GM23338 (cell line): Measurements from ENCODE around the gene CHST4. TPM values are rescaled to one million over a fixed set of nuclear protein-coding genes. Genes with fewer than 3 reads are reported as not detected.

ENCODE experiments used
- ATAC-seq: fragments of 200-7000 bp; cut with Tn5 transposase; 3 replicates; pipeline ENCODE4 v1.9.1; 2020
- DNase-seq: peaks from one replicate; pipeline ENCODE4 v3.0.0-alpha.2; 2015; ENCODE audit warnings: low spot score
- H2AFZ ChIP-seq: fragments of 200-600 bp; sonication (generic); 2 replicates; pipeline ENCODE4 v1.8.0; 2016; ENCODE audit warnings: antibody characterized with exemption, mild to moderate bottlenecking, moderate library complexity
- H3F3A ChIP-seq: fragments of 200-600 bp; sonication (generic); replicated peaks from 2 replicates; pipeline ENCODE4 v1.8.0; 2017; ENCODE audit warnings: antibody characterized with exemption, mixed run types, low read depth
- H3K27ac ChIP-seq: fragments of 200-600 bp; sonication (generic); 2 replicates; pipeline ENCODE4 v1.6.1; 2016; ENCODE audit warnings: low read depth
- H3K27me3 ChIP-seq: fragments of 200-600 bp; sonication (generic); 2 replicates; pipeline ENCODE4 v1.8.0; 2016; ENCODE audit warnings: mild to moderate bottlenecking, mixed run types, moderate library complexity; ENCODE audit not compliant: insufficient read depth
- H3K36me3 ChIP-seq: fragments of 200-600 bp; sonication (generic); 2 replicates; pipeline ENCODE4 v1.8.0; 2016; ENCODE audit warnings: mild to moderate bottlenecking; ENCODE audit not compliant: insufficient read depth
- H3K4me1 ChIP-seq: fragments of 200-600 bp; sonication (generic); 2 replicates; pipeline ENCODE4 v1.8.0; 2016; ENCODE audit warnings: mild to moderate bottlenecking, moderate library complexity; ENCODE audit not compliant: insufficient read depth
- H3K4me2 ChIP-seq: fragments of 200-600 bp; sonication (generic); 2 replicates; pipeline ENCODE4 v1.7.1; 2017; ENCODE audit warnings: mixed run types
- H3K4me3 ChIP-seq: fragments of 200-600 bp; sonication (generic); 2 replicates; pipeline ENCODE4 v1.6.1; 2016; ENCODE audit warnings: mixed run types
- H3K79me2 ChIP-seq: fragments of 200-600 bp; sonication (generic); replicated peaks from 2 replicates; pipeline ENCODE4 v1.8.0; 2017; ENCODE audit warnings: mild to moderate bottlenecking; ENCODE audit not compliant: insufficient read depth
- H3K9me2 ChIP-seq: fragments of 200-600 bp; sonication (generic); 2 replicates; pipeline ENCODE4 v1.8.0; 2017; ENCODE audit not compliant: insufficient read depth
- H4K20me1 ChIP-seq: fragments of 200-600 bp; sonication (generic); replicated peaks from 2 replicates; pipeline ENCODE4 v1.8.0; 2017; ENCODE audit warnings: mild to moderate bottlenecking; ENCODE audit not compliant: insufficient read depth
- H3K27ac Mint-ChIP-seq: 2 replicates; pipeline ENCODE4 v1.8.0; 2020; ENCODE audit warnings: inconsistent platforms, mild to moderate bottlenecking, moderate library complexity, mixed read lengths
- H3K27me3 Mint-ChIP-seq: 3 replicates; pipeline ENCODE4 v1.8.0; 2022; ENCODE audit warnings: low read depth, mild to moderate bottlenecking, moderate library complexity, mixed read lengths, inconsistent platforms; ENCODE audit not compliant: insufficient read depth, poor library complexity
- H3K36me3 Mint-ChIP-seq: 3 replicates; pipeline ENCODE4 v1.8.0; 2021; ENCODE audit warnings: low read depth, mild to moderate bottlenecking, inconsistent platforms, moderate library complexity, mixed read lengths
- H3K4me1 Mint-ChIP-seq: 3 replicates; pipeline ENCODE4 v1.8.0; 2020; ENCODE audit warnings: mild to moderate bottlenecking, inconsistent platforms, mixed read lengths
- H3K4me3 Mint-ChIP-seq: 3 replicates; pipeline ENCODE4 v1.8.0; 2021; ENCODE audit warnings: moderate library complexity, mild to moderate bottlenecking, inconsistent platforms, mixed read lengths
- H3K9me3 Mint-ChIP-seq: 3 replicates; pipeline ENCODE4 v1.8.0; 2020; ENCODE audit warnings: moderate library complexity, mild to moderate bottlenecking, inconsistent platforms, mixed read lengths
- CREB1 ChIP-seq: fragments of 250-450 bp; sonication (Bioruptor Pico); IDR thresholded peaks from 2 replicates; pipeline ENCODE4 v1.5.0; 2020; ENCODE audit warnings: low read depth, mild to moderate bottlenecking, moderate library complexity
- CTCF ChIP-seq, 2 experiments: fragments of 200-600 bp in 1 of 2; sonication (generic) in 1 of 2; conservative IDR thresholded peaks; 2 replicates each; pipeline versions ENCODE4 v1.5.1 to v1.6.1; 2016 to 2017; ENCODE audit warnings: antibody characterized with exemption in 2 of 2, low read depth in 2 of 2, mild to moderate bottlenecking in 2 of 2, moderate library complexity in 1 of 2
- EZH2 ChIP-seq: fragments of 200-600 bp; sonication (generic); IDR thresholded peaks from one replicate; pipeline ENCODE4 v1.8.0; 2017; ENCODE audit warnings: antibody characterized with exemption, mild to moderate bottlenecking, low read depth; ENCODE audit not compliant: unreplicated experiment
- EZH2phosphoT487 ChIP-seq: fragments of 200-600 bp; sonication (generic); IDR thresholded peaks from one replicate; pipeline ENCODE4 v1.8.1; 2018; ENCODE audit warnings: antibody characterized with exemption; ENCODE audit not compliant: unreplicated experiment
- JUNB ChIP-seq: IDR thresholded peaks from one replicate; pipeline ENCODE4 v1.6.1; 2016; ENCODE audit warnings: antibody characterized with exemption; ENCODE audit not compliant: unreplicated experiment
- NANOG ChIP-seq: IDR thresholded peaks from 2 replicates; pipeline ENCODE4 v1.6.1; 2016; ENCODE audit warnings: antibody characterized with exemption, borderline replicate concordance
- POLR2AphosphoS5 ChIP-seq: IDR thresholded peaks from 2 replicates; pipeline ENCODE4 v1.6.1; 2016; ENCODE audit warnings: antibody characterized with exemption, low read depth
- REST ChIP-seq: IDR thresholded peaks from one replicate; pipeline ENCODE4 v1.6.1; 2018; ENCODE audit warnings: antibody characterized with exemption; ENCODE audit not compliant: unreplicated experiment
- STAT1 ChIP-seq: IDR thresholded peaks from one replicate; pipeline ENCODE4 v1.6.1; 2016; ENCODE audit warnings: antibody characterized with exemption; ENCODE audit not compliant: unreplicated experiment
- ZNF462 ChIP-seq: fragments of 250-450 bp; sonication (Bioruptor Pico); IDR thresholded peaks from 2 replicates; pipeline ENCODE4 v1.5.0; 2020; ENCODE audit warnings: mild to moderate bottlenecking, moderate library complexity
- polyA plus RNA-seq: library from polyadenylated mRNA; unstranded; fragments of >200 nt; fragmentation: Nextera tagmentation; extraction: Ambion mirVana; gene quantifications from 2 replicates; pipeline ENCODE4 v1.2.1, GENCODE V29; 2016
- total RNA-seq: library from RNA; depleted of rRNA; stranded (reverse); fragments of >200 nt; shearing (Covaris generic); gene quantifications from 2 replicates; pipeline ENCODE4 v1.2.3, GENCODE V29; 2014

Gene CHST4
- total and polyA plus RNA-seq, 2 experiments from 2014 or later, result 5.5 to 17.8 TPM

- TF ChIP-seq JUNB (no peak), REST (no peak), POLR2AphosphoS5 (no peak)
Observed at GRCh38 chr16:71513302-71513701, 12.9 kb upstream of the CHST4 start (continued).

GRCh38 chr16:71514476-71514875 is 11.8 kb upstream of the CHST4 start:
- ATAC-seq (no peak), DNase-seq (no peak)
- H3K4me3 Mint-ChIP-seq, result no peak overlapping the region
- no peaks in the 10 kb centered on the region for H3K79me2 ChIP-seq
- H3K27ac ChIP-seq, result no peak overlapping the region
- H3K4me1 ChIP-seq, result 0 out of 2 replicates have a peak, but pooled peaks cover 3% of the 10 kb centered on the region
- no peak overlapping the region for H3K4me2 ChIP-seq
- no peaks in the 10 kb centered on the region for H3K27me3 ChIP-seq
- H3K9me2 ChIP-seq, result no peaks in the 10 kb centered on the region; the same call in 1 of the 2 replicates
- H3K4me3 ChIP-seq, result no peak overlapping the region
- peaks cover 11% of the 10 kb centered on the region for H3K4me1 Mint-ChIP-seq
- H4K20me1 ChIP-seq, result no peaks in the 10 kb centered on the region
- H3K36me3 ChIP-seq, result no peaks in the 10 kb centered on the region
- H2AFZ ChIP-seq, result no peak overlapping the region
- H3F3A ChIP-seq, result no peaks in the 10 kb centered on the region
- H3K27ac Mint-ChIP-seq, result no peak overlapping the region
- H3K36me3 Mint-ChIP-seq, result no peaks in the 10 kb centered on the region
- peaks cover 4% of the 10 kb centered on the region for H3K27me3 Mint-ChIP-seq
- peaks cover 10% of the 10 kb centered on the region for H3K9me3 Mint-ChIP-seq
- TF ChIP-seq STAT1, result no peak
- no peak for TF ChIP-seq REST
- no peak for TF ChIP-seq JUNB
- no peak for TF ChIP-seq POLR2AphosphoS5
- no peak for TF ChIP-seq CTCF (conservative IDR thresholded peaks at IDR 0.05; ENCODE audit: low read depth in 2 of 2)
- no peak for TF ChIP-seq ZNF462
- TF ChIP-seq CREB1, result no peak
- TF ChIP-seq EZH2phosphoT487, result no peak
- TF ChIP-seq NANOG, result no peak
- no peak for TF ChIP-seq EZH2
